HT-29 (cell line): ENCODE data around the gene MAFB. TPM values are rescaled to one million over a fixed set of nuclear protein-coding genes. Genes with fewer than 3 reads are reported as not detected.

Source experiments
- DNase-seq: peaks from one replicate; pipeline ENCODE4 v3.0.0-alpha.2; 2015; ENCODE audit warnings: low spot score
- total RNA-seq: library from RNA; depleted of rRNA; stranded (reverse); fragments of >200 nt; shearing (Covaris generic); gene quantifications from 2 replicates; pipeline ENCODE4 v1.2.3, GENCODE V29; 2014

The MAFB gene
- total RNA-seq, 1 experiment from 2014 or later: 0.53 TPM

- DNase-seq: no peak
Observed at GRCh38 chr20:40659567-40659966, 29.5 kb downstream of the MAFB start.

DNA sequence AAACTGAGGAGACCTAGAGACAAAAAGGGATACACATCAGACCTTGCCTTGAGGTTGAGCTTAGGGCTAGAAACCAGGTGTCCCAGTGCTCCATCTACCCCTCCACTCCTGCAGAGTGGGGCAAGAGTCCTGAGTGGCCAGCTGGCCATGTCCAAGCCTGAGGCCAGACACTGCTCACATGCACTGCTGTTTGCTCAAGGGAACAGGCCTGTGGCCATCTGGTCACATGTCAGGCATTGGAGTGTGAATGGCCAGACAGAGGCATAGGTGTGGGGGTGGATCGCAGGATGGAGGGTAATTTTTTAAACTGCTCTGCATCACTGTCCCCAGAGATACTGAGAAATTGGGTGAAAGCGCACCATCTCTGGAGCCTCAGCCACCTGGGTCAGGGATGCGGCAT lies 30.5 kb downstream of the MAFB start:
- no peak for DNase-seq

- no peak for DNase-seq
Observed at GRCh38 chr20:40657526-40657925, 31.5 kb downstream of the MAFB start.

GRCh38 chr20:40655451-40655850 lies 33.6 kb downstream of the MAFB start:
- no peak for DNase-seq

DNA sequence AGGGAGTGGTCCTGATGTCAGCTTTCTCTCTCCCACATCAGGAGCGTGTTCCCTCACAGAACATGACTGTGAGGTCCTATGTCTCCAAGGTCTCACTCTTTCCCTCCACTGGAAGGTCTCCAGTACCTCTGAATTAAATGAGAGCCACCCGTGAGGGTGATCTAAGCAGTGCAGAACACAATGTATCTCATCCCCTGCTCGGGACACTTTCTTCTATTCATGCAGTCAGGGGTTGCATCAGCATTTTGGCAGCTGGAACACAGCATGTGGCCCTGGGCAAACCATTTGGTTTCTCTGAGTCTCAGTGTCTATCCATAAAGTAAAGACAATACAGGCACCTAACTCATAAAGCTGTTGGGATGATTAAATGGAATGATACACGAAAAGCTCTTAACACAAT lies 34.2 kb downstream of the MAFB start:
- DNase-seq: no peak

DNA sequence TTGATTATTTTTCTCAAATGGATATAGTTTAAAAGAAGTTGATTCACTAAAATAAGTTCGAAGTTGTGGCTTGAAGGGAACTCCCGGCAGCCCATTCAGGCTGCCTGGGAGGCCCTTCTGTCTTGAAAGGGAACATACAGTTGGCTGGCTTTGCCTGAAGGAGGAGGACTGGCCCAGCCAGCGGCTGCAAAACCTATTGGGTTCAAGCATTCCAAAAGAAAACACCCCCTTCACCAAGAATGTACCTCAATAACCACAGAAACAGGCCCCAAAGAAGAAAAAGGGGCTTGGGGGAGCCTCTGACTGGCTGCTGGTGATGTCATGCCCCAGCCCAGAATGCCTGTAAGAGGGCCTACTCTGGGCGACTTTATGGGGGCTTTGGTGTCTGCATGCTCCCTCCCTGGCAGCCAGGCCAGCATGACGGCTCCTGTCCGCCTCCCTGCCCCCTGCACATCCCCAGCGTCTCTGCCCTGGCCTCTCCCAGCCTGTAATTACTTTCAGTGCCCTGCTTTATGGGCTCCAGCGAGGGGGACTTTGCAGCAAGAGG lies 36.5 kb downstream of the MAFB start:
- no peak for DNase-seq

DNA sequence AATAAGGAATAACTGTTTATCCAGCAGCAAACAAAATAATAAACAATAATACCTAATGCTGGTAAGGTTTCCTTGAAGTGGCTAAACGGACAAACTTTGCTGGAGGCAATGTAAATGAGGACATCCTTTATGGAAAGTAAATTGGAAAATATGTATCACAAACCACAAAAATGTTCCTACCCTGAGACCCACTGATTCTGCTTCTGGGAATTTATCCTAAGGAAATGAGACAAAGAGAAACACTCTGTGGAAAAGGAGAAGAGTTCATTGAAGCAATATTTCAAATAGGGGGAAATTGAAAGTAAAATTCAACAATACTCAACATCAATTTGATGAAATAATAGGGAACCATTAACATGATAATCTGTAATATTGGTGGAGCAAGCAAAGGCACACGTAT lies 37.9 kb downstream of the MAFB start:
- no peak for DNase-seq

DNA sequence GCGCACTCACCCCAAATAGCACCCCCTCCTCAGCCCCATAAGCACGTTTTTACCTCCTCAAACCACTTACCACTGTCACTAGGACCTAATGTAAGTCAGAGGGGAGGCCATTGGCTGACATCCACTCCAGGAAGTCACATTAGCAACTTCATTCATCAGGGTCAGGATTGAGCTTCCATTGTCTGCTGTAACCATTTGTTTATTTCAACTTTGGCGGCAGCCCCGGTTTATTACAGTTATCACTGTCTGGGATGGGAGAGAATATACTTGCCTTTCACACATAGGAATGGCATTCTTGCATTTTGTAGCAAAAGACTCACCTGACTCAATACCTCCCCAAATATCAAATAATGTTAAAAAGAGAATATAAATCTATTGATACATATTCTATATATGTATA lies 38.3 kb downstream of the MAFB start:
- DNase-seq: no peak

DNA sequence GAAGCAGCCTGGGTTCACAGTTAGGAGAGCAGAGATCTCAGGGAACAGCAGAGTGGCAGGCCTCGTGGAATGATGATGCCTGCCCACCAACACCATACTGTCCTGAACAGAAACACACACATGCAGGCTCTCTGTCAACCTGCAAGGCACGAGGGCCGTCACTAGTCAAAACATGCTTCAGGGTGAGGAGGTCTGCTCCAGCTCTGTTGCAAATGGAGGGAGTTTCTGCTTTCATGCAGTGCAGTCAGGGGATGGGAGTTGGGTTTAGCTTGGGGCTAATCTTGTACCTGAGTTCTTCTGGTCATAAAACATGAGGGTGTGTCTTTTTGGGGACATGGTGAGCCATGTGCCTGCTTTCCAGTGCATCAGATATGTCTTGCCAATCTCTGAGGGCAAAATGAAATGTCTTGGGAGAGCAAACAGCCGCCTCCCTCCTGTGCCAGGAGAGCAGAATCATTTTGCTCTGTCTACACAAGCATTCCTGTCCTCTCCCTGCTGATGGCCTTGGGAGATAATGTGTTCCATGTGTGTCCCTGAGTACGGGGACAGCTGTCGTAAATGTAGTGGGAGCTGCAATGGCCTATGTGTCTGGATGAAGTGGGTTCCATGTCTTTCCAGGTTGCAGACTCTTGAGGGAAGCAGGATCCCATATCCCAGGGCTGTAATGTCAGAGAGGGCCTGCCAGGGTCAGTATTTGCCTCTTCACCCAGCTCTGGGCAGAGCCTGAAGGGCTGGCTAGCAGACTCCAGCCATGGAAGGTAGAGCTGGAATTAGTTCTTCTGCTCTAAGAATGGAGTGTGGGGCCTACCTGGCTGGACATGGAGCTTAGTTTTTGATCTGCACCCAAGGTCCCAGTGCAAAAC lies 40.6 kb downstream of the MAFB start:
- DNase-seq: no peak

- DNase-seq: no peak
Observed at GRCh38 chr20:40646813-40647212, 42.2 kb downstream of the MAFB start.

DNA sequence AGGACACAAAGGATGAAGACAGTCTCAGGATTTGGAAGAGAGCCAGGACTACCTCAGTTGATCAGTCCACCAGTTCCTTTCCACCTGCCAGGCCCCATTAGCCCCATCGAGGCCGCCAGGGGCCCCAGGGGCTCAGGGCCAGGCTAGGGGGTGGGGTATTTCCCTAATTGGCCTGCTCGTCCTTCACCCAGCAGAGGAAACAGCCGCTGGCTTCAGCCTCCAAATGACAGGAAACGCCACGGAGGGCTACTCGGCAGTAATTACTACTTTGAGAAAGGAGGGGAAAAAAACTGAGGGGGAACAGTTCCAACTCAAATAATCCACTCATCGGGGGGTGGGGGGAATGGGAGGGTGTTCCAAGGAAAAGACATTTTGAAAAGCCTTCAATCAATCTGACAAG lies 42.7 kb downstream of the MAFB start:
- DNase-seq: no peak

DNA sequence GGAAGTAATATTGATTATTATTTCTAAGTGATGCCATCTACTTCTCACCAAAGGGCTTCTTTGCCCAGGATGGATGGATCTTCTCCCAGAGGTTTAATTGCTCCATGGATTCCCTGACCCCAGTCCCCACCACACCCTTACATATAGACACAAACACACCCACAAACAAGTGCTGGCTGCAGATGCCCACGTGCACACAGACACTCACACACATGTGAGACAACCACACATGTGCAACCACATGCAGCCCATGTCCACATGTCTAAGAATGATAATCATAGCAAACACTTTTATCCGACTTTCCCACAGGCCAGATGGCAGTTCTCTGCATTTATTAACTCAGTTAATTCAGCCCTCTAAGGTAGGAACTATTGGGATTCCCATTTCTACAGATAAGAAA lies 44.2 kb downstream of the MAFB start:
- no peak for DNase-seq

DNA sequence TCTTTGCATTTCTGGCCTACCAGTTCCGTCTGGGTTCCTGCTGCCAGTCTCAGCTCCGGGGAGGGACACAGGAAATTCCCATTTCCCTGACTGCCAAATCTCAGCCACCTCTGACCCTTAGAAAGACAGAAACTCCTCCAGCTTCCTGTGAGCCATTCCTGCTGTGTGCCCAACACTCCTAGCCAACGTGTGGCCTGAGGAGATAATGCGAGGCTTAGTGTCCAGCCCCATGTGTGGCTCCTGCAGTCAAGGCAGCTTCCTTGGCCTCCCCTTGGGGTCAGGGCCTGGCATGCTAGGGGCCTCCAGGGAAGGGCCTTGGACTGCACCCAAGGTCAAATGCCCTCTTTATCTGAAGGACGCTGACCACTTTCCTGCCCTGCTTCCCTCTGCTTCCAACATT lies 45.1 kb downstream of the MAFB start:
- no peak for DNase-seq

DNA sequence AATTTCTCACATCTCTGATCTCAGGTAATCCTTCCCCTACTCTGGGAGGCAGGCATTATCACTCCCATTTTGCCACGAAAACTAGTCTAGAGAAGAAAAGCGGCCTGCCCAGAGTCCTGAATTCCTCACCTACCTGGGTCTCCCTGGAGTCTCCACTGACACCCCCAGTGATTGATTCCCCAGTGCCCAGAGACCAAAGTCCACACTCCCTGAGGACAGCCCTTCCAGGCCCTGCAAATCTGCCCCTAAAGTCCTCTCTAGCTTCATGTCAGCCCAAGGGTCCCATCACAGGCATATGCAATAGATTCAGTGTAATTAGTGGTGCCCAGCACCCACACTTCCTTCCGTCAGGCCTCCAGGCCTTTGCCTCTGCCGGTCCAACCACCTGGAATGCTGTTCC lies 47.2 kb downstream of the MAFB start:
- DNase-seq: no peak

DNA sequence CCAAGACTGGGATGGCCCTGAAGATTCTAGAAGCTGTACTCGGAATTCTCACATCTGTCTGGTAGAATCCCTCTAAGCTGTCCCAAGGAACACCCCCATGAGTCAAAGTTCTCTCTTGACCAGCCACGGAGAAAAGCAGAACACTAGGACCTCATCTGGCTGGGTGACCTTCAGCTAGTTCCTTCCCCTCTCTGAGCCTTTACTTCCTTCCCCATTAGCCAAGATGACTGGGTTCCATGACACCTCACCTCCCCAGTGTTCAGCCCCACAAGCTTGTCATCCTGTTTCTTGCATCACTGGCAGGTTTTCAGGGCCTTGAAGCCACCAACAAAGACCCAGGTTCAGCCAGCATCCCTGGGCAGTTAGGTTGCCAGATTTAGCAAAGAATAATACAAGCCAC lies 47.8 kb downstream of the MAFB start:
- DNase-seq: no peak

- DNase-seq: no peak
Observed at GRCh38 chr20:40640667-40641066, 48.4 kb downstream of the MAFB start.

DNA sequence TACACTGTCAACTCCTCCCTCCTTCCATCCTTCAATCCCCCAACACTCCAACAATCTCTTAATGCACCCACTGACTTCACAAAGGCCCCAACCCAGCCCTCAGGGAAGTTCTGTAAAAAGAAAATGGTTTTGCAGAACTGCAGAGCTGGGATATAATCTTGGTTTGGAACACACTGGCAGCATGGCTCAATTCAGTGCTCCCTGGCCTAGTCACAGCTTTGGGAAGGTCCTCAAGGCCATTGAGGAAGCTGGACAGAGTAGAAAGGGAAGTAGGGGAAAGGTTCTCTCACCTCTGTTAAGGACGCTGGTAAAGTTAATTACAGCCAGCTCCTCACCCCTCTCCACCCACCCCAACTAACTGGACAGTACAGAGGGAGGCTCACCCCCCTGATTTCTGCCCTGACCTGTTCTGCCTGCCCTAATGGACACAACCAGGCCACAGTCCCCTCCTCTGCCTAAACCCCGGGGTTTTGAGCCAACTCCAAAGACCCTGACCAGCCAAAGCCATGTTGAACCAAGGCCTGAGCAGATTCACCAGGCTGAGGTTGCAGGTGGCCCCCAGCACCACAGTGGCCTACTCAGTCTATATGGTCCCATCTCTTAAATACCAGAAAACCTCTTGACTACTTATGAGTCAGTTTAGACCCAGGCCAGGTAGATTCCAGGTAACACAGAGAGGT lies 49.2 kb downstream of the MAFB start:
- no peak for DNase-seq

DNA sequence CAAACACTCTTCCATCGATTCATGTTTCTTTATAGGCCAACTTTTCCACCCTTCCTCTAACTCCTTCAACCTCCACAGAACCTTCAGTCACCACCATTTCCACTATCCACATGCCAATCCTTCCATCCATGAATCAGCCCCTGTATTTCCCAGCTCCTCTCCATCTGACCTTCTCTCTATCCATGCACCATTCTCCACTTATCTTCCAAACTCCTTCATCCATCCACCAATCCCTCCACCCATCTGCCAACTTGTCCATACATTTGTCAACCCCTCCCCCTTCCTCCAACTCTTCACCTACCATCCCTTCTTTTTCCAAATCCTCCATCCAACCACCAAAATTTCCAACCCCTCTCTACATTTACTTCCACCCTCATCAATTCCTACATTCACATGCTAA lies 49.9 kb downstream of the MAFB start:
- no peak for DNase-seq

DNA sequence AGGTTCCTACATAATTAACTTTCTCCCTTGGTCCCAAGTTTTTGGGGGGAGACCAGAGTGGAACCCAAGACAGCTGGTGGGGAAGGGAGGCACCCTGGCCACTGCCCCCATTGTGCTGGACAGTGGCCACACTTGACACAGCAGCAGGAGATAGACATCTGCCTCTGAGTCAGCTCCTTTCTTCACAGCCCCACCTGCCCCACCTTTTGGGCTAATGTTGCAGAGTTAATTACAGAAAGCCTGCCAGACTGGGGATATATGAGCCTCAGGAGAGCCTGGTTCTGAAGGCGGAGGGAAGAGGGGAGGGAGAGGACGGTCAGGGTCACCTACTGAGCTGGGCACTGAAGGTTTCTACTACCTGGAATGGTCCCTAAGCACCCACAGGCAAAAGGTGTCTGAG lies 50.6 kb downstream of the MAFB start:
- peak; percentile 12 for DNase-seq

GRCh38 chr20:40637176-40637575 lies 51.9 kb downstream of the MAFB start:
- no peak for DNase-seq

DNA sequence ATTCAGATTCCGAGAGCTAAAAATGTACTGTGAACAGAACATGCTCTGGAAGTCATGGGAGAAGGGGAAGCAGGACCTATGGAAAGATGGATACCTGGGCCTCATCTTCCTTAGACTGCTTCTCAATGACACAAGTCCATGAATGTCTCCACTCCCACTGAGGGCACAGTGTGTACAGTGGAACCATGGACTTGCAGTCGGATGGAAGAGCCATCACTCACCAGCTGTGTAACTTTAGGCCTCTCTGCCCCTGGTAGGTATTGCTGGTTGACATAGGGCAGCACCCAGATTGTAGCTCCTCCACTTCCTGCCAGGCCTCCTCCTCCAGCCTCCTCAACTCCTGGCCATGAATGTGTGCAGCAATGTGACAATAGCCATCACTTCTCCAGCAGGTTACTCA lies 52.5 kb downstream of the MAFB start:
- DNase-seq: no peak

DNA sequence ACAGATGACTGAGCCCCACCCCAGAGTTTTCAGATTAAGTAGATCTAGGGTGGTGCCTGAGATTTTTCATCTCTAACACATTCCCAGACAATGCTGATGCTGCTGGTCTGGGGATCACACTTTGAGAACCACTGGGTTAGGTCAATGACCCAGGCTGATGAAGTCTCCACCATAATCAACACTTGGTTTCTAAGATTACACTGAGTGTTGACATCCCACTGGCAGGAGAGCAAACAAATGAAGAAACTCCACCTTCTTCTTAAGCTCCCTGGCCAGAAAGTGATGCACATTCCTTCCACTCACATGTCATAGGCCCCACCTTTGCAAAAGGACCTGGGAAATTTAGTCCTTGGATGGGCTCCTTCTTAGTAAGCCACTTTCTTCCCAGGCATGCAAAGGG lies 53.1 kb downstream of the MAFB start:
- no peak for DNase-seq
